ENCODE measurements around the gene KIF13A. TPM values are rescaled to one million over a fixed set of nuclear protein-coding genes. Genes with fewer than 3 reads are reported as not detected.
A peak's percentile ranks its signal among the peaks of the same experiment; 100 is the strongest.

KIF13A gene
- total and polyA plus RNA-seq, 9 of the 15 experiments (the other 6 are each of a cell fraction or from before 2014, with no cell fraction given), result 3.6 to 44.3 (median 29.7) TPM

DNA sequence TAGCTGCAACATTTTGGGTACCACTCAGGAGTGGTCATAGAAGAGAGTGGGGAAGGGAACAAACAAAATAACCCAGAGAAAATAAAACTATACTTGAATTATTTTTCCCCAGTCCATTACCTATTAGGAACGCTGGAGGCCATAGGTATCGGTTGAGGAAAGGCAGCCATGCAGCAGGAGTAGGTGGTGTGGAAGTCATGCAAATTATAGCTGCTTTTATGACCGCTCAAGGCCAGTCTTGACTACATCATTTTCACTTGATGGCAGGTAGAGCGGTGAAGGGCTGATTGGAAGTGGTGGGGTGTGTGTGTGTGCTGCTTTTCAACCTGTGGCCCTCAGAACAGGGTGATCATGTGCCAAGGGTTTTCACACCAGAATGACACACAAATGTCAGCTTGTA, 36.5 kb upstream of the KIF13A start:
- Histone ChIP-seq H3K27ac (ENCODE audit: extremely low read depth, low read depth, low read length) (no peak overlapping the region), H3K9me3 (replicated peaks; ENCODE audit: control insufficient read depth, insufficient read depth, low read depth, low read length) (peaks cover 3% of the 10 kb centered on the region; the same call in 1 of the 2 replicates), H3K9me1 (ENCODE audit: control insufficient read depth, insufficient read depth, low read length) (no peaks in the 10 kb centered on the region), H2AFZ (ENCODE audit: low read depth, low read length) (peak overlapping the region; percentile 14; the same call in 1 of the 2 replicates), H3K4me3 (no peak overlapping the region), H3K4me1 (replicated peaks in 1 of 2; ENCODE audit: control insufficient read depth in 2 of 2, insufficient read depth in 2 of 2, low read length in 2 of 2) (peaks cover 2 to 4% of the 10 kb centered on the region in 2 experiments; a peak in 2 of 5 replicates), H3K4me2 (ENCODE audit: insufficient read depth, low read length) (no peak overlapping the region), H3K9ac (ENCODE audit: insufficient read depth in 1 of 2, low read depth in 2 of 2, low read length in 2 of 2) (no peak overlapping the region), H3K27me3 (ENCODE audit: control insufficient read depth in 2 of 2, insufficient read depth in 2 of 2, low read length in 2 of 2) (no peaks in the 10 kb centered on the region), H3K36me3 (ENCODE audit: control insufficient read depth, insufficient read depth, low read length) (no peaks in the 10 kb centered on the region), H4K20me1 (replicated peaks; ENCODE audit: control insufficient read depth, insufficient read depth, low read length) (no peaks in the 10 kb centered on the region), H3K79me2 (ENCODE audit: control insufficient read depth, insufficient read depth, low read length) (no peaks in the 10 kb centered on the region)
- BruUV-seq (replicated peaks), result no TSS peak
- intact Hi-C loops (cut with micrococcal nuclease) (no loop called here), in situ Hi-C loops (cut with MboI) (no loop called here)
- FAIRE-seq (no peak), DNase-seq (ENCODE audit: extremely low read depth in 1 of 4, low spot score in 3 of 4) (peak in 1 of 4 experiments; percentile 4), ATAC-seq (no peak)
- CTCF ChIA-PET (ENCODE audit: low intra/inter-chr PET ratio), result no interaction called here
- 63% methylated on average over 4 of the region's 4 CpGs for WGBS (ENCODE audit: insufficient coverage, low coverage, missing lambda C conversion rate)
- POLR2A ChIA-PET, result interaction anchor here (0.6 to 0.8 kb wide), 4 partner anchors 37 to 226 kb away, joined by 3 to 4 read pairs (median 4); no protein-coding TSS in a partner anchor
- TF ChIP-seq ZNF444 (CRISPR knock-in tag; IDR thresholded peaks at IDR 0.05) (no peak), ZBTB8A (IDR thresholded peaks at IDR 0.05; ENCODE audit: partially characterized antibody) (no peak), EZH2 (IDR thresholded peaks at IDR 0.05; ENCODE audit: borderline replicate concordance, low read depth, low read length) (no peak), PURB (CRISPR knock-in tag; IDR thresholded peaks at IDR 0.05; ENCODE audit: low read depth) (no peak), ZC3H4 (CRISPR knock-in tag; IDR thresholded peaks at IDR 0.05; ENCODE audit: borderline replicate concordance) (no peak), DDX20 (tag; IDR thresholded peaks at IDR 0.05; ENCODE audit: low read depth) (no peak), SMARCA4 (IDR thresholded peaks at IDR 0.05) (no peak), KLF10 (CRISPR knock-in tag; IDR thresholded peaks at IDR 0.05) (no peak), DMBX1 (CRISPR knock-in tag; IDR thresholded peaks at IDR 0.05; ENCODE audit: borderline replicate concordance) (no peak), SIN3A (IDR thresholded peaks at IDR 0.05; ENCODE audit: borderline replicate concordance in 2 of 2, control insufficient read depth in 1 of 2, low read depth in 2 of 2, low read length in 2 of 2) (no peak)
- TF ChIP-seq, protein P1, sequence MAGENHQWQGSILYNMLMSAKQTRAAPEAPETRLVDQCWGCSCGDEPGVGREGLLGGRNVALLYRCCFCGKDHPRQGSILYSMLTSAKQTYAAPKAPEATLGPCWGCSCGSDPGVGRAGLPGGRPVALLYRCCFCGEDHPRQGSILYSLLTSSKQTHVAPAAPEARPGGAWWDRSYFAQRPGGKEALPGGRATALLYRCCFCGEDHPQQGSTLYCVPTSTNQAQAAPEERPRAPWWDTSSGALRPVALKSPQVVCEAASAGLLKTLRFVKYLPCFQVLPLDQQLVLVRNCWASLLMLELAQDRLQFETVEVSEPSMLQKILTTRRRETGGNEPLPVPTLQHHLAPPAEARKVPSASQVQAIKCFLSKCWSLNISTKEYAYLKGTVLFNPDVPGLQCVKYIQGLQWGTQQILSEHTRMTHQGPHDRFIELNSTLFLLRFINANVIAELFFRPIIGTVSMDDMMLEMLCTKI (IDR thresholded peaks at IDR 0.05; ENCODE audit: partially characterized antibody), result no peak
